ENCODE data around the gene MAGEH1. TPM values are rescaled to one million over a fixed set of nuclear protein-coding genes. Genes with fewer than 3 reads are reported as not detected.
"Not testable (repeated sequence)": the region's sequence is repeated elsewhere in the genome, so short reads cannot be mapped to it uniquely, and the experiment has no call there.

MAGEH1 gene, protein sequence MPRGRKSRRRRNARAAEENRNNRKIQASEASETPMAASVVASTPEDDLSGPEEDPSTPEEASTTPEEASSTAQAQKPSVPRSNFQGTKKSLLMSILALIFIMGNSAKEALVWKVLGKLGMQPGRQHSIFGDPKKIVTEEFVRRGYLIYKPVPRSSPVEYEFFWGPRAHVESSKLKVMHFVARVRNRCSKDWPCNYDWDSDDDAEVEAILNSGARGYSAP
- total RNA-seq: 10 to 100 TPM; 18.1 to 24.3 TPM

DNA sequence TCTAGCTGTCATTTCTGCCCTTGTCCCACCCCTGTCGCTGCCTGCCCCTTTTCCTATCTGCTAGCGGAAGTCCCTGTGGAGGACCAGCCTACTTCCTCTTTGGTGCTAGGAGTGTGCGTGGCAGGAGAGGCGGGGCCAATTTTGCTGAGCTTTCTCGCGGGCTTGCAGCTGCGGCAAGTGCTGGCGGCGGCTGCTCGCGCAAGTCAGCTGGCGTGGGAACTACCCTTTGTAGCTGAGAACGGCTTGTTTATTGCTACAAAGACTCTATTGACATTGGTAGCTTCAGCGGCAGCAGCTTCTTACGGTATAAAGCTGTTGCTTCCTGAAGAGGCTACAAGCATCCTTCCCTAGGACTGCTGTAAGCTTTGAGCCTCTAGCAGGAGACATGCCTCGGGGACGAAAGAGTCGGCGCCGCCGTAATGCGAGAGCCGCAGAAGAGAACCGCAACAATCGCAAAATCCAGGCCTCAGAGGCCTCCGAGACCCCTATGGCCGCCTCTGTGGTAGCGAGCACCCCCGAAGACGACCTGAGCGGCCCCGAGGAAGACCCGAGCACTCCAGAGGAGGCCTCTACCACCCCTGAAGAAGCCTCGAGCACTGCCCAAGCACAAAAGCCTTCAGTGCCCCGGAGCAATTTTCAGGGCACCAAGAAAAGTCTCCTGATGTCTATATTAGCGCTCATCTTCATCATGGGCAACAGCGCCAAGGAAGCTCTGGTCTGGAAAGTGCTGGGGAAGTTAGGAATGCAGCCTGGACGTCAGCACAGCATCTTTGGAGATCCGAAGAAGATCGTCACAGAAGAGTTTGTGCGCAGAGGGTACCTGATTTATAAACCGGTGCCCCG is at the start of gene MAGEH1:
Gene MAGEH1 (plus strand): TSS at position 138 of the 843 bp plus-strand sequence. CDS start 248 bp downstream, at position 386.
- peak within 1 kb of the TSS; percentile 92 to 97 for H3K27ac Mint-ChIP-seq
- H3K36me3 Mint-ChIP-seq: peaks cover 7 to 15% of the 10 kb centered on the region in 2 donors
- DNase-seq (ENCODE audit: low spot score in 2 of 2) (peak; percentile 64 to 77), ATAC-seq (peak; percentile 96 to 97)
- no peaks in the 10 kb centered on the region for H3K9me3 Mint-ChIP-seq

DNA sequence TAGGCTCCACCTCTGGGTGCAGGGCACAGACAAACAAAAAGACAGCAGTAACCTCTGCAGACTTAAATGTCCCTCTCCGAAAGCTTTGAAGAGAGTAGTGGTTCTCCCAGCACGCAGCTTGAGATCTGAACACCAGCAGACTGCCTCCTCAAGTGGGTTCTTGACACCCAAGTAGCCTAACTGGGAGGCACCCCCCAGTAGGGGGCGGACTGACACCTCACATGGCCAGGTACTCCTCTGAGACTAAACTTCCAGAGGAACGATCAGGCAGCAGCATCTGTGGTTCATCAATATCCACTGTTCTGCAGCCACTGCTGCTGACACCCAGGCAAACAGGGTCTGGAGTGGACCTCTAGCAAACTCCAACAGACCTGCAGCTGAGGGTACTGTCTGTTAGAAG is 24.8 kb upstream of the MAGEH1 start:
- not testable (repeated sequence) for H3K27ac Mint-ChIP-seq, H3K9me3 Mint-ChIP-seq, ATAC-seq, H3K36me3 Mint-ChIP-seq
- peak in 1 of 2 donors; percentile 2 for DNase-seq (ENCODE audit: low spot score in 2 of 2)

DNA sequence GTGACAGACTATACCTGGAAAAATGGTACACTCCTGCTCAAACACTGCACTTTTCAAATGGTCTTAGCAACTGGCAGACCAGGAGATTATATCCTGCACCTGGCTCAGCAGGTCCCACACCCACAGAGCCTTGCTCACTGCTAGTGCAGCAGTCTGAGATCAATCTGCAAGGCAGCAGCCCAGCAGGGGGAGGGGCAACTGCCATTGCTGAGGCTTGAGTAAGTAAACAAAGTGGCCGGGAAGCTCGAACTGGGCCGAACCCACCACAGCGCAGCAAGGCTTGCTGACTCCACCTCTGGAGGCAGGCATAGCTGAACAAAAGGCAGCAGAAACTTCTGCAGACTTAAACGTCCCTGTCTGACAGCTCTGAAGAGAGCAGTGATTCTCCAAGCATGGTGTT is 8.5 kb upstream of the MAGEH1 start:
- H3K36me3 Mint-ChIP-seq; DNase-seq (ENCODE audit: low spot score in 2 of 2); H3K27ac Mint-ChIP-seq; H3K9me3 Mint-ChIP-seq; ATAC-seq: not testable (repeated sequence)

DNA sequence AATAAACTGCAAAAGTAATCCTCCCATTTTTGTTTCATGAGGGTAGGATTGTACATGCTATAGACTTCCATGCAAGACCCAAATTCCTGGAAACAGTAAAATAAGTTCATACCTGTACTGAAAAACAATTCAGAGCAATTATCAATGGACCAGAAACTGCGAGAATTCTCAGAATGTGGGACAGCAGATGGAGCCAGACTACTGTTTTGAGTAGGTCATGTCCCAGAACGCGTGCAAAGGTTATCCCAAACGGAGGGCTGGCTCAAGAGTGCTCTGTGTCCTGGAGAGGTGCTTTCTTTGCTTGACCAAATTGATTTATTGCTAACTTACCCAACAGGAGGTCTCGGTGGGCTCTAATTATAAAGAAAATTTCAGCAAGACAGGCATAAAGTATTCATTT is 1.7 kb upstream of the MAGEH1 start:
- Mint-ChIP-seq H3K27ac (no peak overlapping the region), H3K36me3 (peaks cover 7 to 15% of the 10 kb centered on the region in 2 donors), H3K9me3 (no peaks in the 10 kb centered on the region)
- no peak for DNase-seq (ENCODE audit: low spot score in 2 of 2)
- no peak for ATAC-seq

DNA sequence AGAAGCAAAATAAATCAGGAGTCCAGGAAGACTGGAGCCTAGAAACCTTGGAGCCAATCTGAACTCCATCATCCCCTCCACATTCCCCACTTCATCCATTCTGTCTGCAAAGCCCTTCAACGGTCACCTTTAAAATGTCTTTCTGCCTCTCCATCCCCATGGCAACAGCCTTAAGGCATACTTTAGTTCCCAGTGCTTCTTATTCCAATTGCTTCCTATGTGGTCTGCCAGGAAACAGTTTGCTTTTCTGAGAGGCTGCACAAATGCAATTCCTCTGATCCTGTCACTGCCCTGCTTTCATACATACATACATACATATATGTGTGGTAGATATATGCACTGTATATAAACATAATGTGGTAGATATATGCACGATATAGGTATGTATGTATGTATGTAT is 786 bp upstream of the MAGEH1 start:
- DNase-seq (ENCODE audit: low spot score in 2 of 2) (no peak), ATAC-seq (peak in 1 of 2 donors; percentile 6)
- Mint-ChIP-seq H3K27ac (peak overlapping the region in 1 of 2 donors; percentile 97), H3K36me3 (peaks cover 7 to 15% of the 10 kb centered on the region in 2 donors), H3K9me3 (no peaks in the 10 kb centered on the region)

DNA sequence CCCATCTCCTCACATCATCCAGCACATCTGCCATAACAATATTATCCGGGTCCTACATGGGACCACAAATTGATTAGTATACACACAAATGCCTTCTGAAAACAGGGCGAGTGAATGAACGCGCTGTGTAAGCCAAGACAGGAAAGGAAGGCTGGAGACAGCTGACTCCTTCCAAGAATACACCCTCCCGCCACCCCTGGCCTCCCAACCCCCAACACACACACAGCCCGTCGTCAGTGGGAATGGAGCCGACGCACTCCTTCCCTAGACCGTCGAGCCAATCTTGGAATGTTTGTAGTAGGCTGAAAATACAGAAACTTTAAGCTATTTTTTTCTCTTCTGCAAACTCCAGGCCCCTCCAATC is 319 bp upstream of the MAGEH1 start:
- ATAC-seq (peak; percentile 16 to 34), DNase-seq (ENCODE audit: low spot score in 2 of 2) (no peak)
- no peaks in the 10 kb centered on the region for H3K9me3 Mint-ChIP-seq
- H3K27ac Mint-ChIP-seq: peak overlapping the region; percentile 92 to 97
- H3K36me3 Mint-ChIP-seq: peaks cover 7 to 15% of the 10 kb centered on the region in 2 donors

DNA sequence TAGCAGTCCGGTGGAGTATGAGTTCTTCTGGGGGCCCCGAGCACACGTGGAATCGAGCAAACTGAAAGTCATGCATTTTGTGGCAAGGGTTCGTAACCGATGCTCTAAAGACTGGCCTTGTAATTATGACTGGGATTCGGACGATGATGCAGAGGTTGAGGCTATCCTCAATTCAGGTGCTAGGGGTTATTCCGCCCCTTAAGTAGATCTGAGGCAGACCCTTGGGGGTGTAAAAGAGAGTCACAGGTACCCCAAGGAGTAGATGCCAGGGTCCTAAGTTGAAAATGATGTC is 852 bp downstream of the MAGEH1 start:
- ATAC-seq (peak in 1 of 2 donors; percentile 51), DNase-seq (ENCODE audit: low spot score in 2 of 2) (no peak)
- Mint-ChIP-seq H3K9me3 (no peaks in the 10 kb centered on the region), H3K36me3 (peaks cover 7 to 15% of the 10 kb centered on the region in 2 donors), H3K27ac (peak overlapping the region; percentile 92 to 97)

DNA sequence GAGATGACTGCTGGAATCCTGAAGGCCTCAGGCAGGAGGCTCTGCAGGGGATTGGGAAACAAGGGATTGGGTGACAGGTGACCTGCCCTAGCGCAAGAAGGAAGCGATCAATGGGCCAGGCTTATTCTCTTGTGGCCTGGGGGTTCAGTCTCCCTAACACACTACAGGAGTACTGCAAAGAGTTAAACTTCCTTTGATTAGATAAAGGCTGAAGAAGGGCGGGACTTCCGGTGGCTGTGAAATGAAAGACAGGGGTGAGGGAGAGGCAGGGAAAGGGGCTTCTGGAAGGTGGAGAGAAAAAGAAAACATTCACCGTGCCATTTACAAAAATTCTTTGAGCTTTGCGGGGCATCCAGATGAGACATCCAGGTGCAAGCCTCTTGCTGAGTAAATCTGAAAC is 3.8 kb downstream of the MAGEH1 start:
- not testable (repeated sequence) for H3K27ac Mint-ChIP-seq; ATAC-seq; DNase-seq (ENCODE audit: low spot score in 2 of 2); H3K9me3 Mint-ChIP-seq
- H3K36me3 Mint-ChIP-seq: peaks cover 7 to 15% of the 10 kb centered on the region in 2 donors

DNA sequence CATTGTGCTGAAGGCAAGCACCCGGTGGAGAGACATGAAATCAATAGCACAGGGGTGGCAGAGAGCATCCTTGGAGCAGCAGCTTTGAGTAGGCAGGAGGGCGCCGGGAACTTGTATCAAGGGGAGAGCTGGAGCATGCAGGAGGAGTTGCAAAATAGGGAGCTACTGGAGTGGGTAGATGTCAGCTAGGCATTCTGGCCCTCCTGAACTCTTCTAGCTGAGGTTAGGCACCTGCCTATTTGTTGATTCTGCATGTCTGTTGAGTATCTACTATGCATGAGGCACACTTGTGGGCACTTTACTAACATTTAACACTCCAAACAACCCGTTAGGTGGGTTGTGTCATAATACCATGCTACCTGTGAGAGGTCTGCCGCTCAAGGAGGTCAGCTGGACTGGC is 7.5 kb downstream of the MAGEH1 start:
- not testable (repeated sequence) for H3K27ac Mint-ChIP-seq; H3K36me3 Mint-ChIP-seq; DNase-seq (ENCODE audit: low spot score in 2 of 2); ATAC-seq; H3K9me3 Mint-ChIP-seq

DNA sequence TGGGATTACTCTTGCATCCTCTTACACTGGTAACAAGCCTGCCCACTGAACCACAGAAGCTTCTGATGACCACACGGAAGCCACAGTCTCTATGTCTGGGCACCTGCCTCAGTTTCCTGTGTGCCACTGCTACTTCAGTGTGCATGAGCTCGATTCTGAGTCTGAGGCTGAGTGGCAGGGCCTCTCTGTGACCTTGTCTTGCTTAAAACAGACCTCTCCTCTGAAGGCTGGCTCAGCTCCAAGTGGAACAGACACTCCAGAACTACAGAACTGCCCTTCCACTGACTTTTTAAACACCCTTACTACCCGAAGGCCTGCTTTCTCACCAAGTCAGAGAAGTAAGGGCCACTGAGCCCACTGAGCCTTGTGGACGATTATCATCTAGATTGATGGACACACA is 8.0 kb downstream of the MAGEH1 start:
- not testable (repeated sequence) for H3K9me3 Mint-ChIP-seq; H3K36me3 Mint-ChIP-seq; H3K27ac Mint-ChIP-seq; ATAC-seq; DNase-seq (ENCODE audit: low spot score in 2 of 2)

DNA sequence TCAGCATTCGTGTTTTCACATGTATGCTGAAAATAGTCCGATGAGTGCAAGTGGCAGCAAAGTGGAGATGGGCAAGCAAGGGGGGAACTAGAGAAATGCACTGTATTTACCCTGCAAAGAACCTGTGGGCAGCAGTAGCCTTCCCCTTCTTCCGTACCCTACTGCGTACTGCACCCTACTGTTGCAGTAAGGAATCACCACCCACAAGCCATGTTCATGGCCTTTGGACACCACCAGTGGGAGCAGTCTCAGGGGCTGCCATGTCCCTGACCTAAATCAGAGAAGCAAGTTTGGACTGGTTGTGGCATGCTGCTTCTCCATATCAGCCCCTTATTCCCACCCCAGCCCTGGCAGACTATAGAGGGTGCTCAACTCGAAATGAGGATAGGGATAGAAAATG is 12.1 kb downstream of the MAGEH1 start:
- not testable (repeated sequence) for H3K9me3 Mint-ChIP-seq; H3K27ac Mint-ChIP-seq; DNase-seq (ENCODE audit: low spot score in 2 of 2); H3K36me3 Mint-ChIP-seq
- ATAC-seq: peak in 1 of 2 donors; percentile 67

DNA sequence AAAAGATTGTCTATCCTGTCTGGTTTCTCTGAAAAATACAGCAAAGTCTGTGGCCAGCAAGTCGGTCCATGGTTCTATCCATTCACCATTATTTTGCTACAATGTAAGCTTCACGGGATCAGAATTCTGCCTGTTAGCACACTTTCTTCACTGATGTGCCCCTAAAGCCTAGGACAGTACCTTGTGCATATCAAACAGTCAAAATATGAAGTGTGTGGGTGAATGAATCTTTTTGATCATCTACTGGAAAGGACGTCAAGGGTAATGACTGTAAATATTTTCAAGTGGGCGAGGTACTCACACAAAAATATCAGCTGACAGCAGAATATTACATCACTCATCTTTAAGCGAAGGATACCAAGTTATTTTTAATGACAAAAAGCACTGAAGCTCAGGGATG is 13.2 kb downstream of the MAGEH1 start:
- DNase-seq (ENCODE audit: low spot score in 2 of 2); H3K27ac Mint-ChIP-seq; H3K9me3 Mint-ChIP-seq; H3K36me3 Mint-ChIP-seq: not testable (repeated sequence)
- peak in 1 of 2 donors; percentile 60 for ATAC-seq

DNA sequence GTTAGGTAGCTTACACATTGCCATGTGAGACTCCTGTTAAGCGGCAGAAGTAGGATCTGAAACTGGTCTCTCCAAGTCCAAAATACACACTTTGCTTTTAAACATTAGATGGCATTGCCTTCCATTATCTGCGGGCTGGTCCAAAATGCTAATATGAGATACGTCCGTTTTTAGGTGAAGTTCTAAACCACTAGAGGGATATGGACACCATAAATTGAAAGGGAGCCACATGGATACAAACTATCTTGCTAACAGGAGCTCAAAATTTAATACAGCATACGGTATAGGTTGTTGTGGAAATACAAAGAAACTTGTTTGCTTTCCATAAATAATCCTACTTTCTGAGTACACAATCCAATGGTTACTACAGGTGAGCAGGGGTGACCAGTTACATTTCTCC is 13.9 kb downstream of the MAGEH1 start:
- H3K27ac Mint-ChIP-seq; DNase-seq (ENCODE audit: low spot score in 2 of 2); H3K9me3 Mint-ChIP-seq; ATAC-seq; H3K36me3 Mint-ChIP-seq: not testable (repeated sequence)

DNA sequence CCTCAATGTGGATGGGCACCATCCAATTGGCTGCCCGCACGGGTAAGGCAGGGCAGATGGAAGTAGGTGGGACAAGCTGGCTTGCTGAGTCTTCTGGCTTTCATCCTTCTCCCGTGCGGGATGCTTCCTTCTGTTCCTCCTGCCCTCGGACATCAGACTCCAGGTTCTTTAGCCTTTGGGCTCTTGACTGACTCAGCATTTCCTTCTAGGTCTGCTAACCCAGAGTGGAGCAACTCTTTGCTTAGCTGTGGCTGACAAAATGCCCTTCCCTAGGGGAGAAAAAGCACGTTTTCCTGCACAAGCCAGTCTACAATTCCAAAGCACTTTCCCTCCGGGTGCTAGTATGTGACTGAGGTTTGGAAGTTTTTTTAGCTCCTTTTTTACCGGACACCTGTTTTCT is 28.0 kb downstream of the MAGEH1 start:
- not testable (repeated sequence) for H3K36me3 Mint-ChIP-seq; DNase-seq (ENCODE audit: low spot score in 2 of 2); ATAC-seq; H3K27ac Mint-ChIP-seq; H3K9me3 Mint-ChIP-seq

DNA sequence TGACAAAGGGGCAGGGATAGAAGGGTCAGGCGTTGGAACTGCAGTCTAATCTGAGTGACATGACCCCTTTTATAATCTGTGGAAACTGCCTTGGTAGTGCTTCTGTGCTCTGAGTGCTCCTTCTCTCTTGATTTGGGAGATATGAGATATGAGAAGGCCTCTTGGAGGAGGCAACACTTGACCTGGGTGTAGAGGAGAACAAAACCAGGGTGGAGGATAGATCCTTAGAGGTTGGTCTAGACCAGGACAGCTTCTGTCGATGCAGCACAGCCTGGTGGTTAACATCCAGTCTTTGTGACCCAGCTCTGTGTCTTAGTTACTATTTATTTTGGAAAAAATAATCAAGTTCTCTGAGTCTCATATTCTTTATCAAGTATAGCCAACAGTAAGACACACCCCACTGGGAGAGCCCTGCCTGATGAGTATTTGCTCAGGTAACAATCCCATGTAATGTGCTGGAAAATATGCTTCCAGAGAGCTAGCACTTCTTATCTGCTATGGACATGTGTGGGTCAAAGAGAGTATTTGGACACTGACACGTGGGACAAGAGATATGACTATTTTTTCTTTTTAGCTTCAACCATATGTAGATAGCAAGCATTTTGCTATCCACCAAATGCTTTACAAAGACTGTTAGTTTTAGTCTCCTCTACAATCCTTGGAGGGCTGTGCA is 28.6 kb downstream of the MAGEH1 start:
- ATAC-seq (no peak), DNase-seq (ENCODE audit: low spot score in 2 of 2) (no peak)
- Mint-ChIP-seq H3K9me3 (no peaks in the 10 kb centered on the region), H3K27ac (no peak overlapping the region), H3K36me3 (no peaks in the 10 kb centered on the region)

DNA sequence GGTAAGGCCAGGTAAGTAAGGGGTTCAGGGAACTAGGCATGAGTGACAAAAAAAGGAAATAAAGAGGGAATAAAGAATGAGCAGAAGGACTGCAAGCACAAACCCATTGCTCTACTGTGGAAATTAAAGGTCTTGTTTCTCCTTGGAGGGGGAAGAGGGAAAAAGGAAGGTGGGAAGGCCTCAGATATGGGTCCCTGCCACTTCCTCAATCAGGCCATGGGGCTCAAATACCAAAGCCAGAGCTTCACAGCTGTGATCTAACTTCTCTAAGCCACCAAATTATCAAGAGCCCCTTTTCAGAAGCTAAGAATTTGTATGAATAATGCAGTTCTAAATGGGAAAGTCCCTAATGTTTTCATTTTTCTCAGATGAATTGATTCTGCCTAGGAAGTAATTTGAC is 33.0 kb downstream of the MAGEH1 start:
- Mint-ChIP-seq H3K36me3 (peaks cover 7 to 10% of the 10 kb centered on the region in 2 donors), H3K9me3 (no peaks in the 10 kb centered on the region), H3K27ac (no peak overlapping the region)
- DNase-seq (ENCODE audit: low spot score in 2 of 2): no peak
- no peak for ATAC-seq

DNA sequence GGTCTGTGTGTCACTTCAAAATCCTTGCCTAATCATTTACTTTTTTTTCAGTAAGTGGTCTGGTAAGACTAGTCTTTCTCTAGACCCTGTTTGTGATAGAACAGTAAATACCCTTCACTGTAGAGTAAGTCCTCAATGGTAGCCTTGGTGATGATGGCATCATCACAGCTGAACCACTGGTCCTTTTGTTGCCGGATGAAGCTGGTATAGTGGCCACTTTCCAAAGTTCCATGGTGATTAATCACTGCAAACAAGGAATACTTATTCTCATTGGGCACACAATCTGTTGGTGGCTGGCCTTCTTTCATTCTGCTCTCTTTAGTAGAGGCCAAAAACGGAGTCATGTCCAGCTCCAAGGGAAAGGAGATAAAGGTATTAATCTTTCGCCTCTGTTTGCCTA is 34.8 kb downstream of the MAGEH1 start:
- no peak overlapping the region for H3K27ac Mint-ChIP-seq
- DNase-seq (ENCODE audit: low spot score in 2 of 2) (no peak), ATAC-seq (no peak)
- peaks cover 7 to 10% of the 10 kb centered on the region in 2 donors for H3K36me3 Mint-ChIP-seq
- H3K9me3 Mint-ChIP-seq: no peaks in the 10 kb centered on the region

Measured in activated naive CD4-positive, alpha-beta T cell treated with anti-CD3 and anti-CD28 coated beads, Interleukin-2, amount 50 U/mL, for 72 hours (primary cell).